Heart left ventricle (tissue), 13 donors: ENCODE measurements around the gene SHROOM1.

ENCODE experiments used
- CTCF ChIP-seq, 12 donors: fragments of 200-600 bp; sonication (generic) in 4 of 12; IDR thresholded peaks; one replicate each; pipeline versions ENCODE4 v1.5.0 to v1.8.0; 2018 to 2022; ENCODE audit warnings: antibody characterized with exemption in 12 of 12, mild to moderate bottlenecking in 5 of 12
- POLR2A ChIP-seq, 2 donors: fragments of 450-650 bp; IDR thresholded peaks; one replicate each; pipeline ENCODE4 v1.6.1; 2017; ENCODE audit warnings: antibody characterized with exemption in 2 of 2, mild to moderate bottlenecking in 2 of 2, moderate library complexity in 2 of 2
- donor health status: ischemic (EF 13 %, LVEDD 7.1; RV severe dilation, severe dysfunction).
- donor health status: DM: no; HTN: yes; CAD: no.
- donor health status: DM: no; HTN: no; CAD: no.
- donor health status: ischemic (EF 25% LVEDD 6.9; RV normal size, moderate dysfunction).
- donor health status: ischemic (EF 25% LVEDD 5.7; RV mildly dilated, moderate dysfunction).
- donor health status: ischemic (EF 35%, LVEDD 5.7; RV mildly dilated, moderate dysfunction).
- donor health status: nonischemic (EF 11% LVEDD 7.7; RV severe dilation, severe dysfunction).
- donor health status: DM: yes; HTN: yes; CAD: no.
- donor health status: PGD.
- donor health status: ischemic (EF 29% LVEDD 5.4; RV normal size, mild dysfunction).
- donor health status: nonischemic (EF 23%, LVEDD 6.1; RV moderate dilation, normal function).

GRCh38 chr5:132799392-132799791 lies 31.1 kb downstream of the SHROOM1 start:
- TF ChIP-seq CTCF (IDR thresholded peaks at IDR 0.05) = no peak
- TF ChIP-seq POLR2A (IDR thresholded peaks at IDR 0.05) = no peak
